H54 (cell line): ENCODE measurements around the gene RARRES2.
"Not testable (repeated sequence)": the region's sequence is repeated elsewhere in the genome, so short reads cannot be mapped to it uniquely, and the experiment has no call there.

Experiments
- DNase-seq: peaks from one replicate; pipeline ENCODE4 v3.0.0; 2011; ENCODE audit warnings: low spot score, mixed read lengths; ENCODE audit not compliant: insufficient read length
- FAIRE-seq: peaks from 3 replicates; lab custom pipeline; 2011; peaks lifted over from hg19 to GRCh38; lab: Jason Lieb, UNC
- POLR2A ChIP-seq: IDR thresholded peaks from 2 replicates; pipeline ENCODE4 v1.6.1; 2011; ENCODE audit warnings: low read depth, mild to moderate bottlenecking, low read length

The RARRES2 gene

GRCh38 chr7:150341263-150342120 lies at the start of gene RARRES2:
TSS of gene RARRES2 (minus strand) at chr7:150341629. CDS start at chr7:150340609, 1,020 bp downstream.
- no peak for FAIRE-seq
- TF ChIP-seq POLR2A, result no peak
- no peak for DNase-seq

GRCh38 chr7:150390205-150390604 lies 48.8 kb upstream of the RARRES2 start:
- no peak for TF ChIP-seq POLR2A
- FAIRE-seq (no peak), DNase-seq (no peak)

GRCh38 chr7:150389532-150389816 lies 48.0 kb upstream of the RARRES2 start:
- DNase-seq (no peak), FAIRE-seq (no peak)
- no peak for TF ChIP-seq POLR2A

DNA sequence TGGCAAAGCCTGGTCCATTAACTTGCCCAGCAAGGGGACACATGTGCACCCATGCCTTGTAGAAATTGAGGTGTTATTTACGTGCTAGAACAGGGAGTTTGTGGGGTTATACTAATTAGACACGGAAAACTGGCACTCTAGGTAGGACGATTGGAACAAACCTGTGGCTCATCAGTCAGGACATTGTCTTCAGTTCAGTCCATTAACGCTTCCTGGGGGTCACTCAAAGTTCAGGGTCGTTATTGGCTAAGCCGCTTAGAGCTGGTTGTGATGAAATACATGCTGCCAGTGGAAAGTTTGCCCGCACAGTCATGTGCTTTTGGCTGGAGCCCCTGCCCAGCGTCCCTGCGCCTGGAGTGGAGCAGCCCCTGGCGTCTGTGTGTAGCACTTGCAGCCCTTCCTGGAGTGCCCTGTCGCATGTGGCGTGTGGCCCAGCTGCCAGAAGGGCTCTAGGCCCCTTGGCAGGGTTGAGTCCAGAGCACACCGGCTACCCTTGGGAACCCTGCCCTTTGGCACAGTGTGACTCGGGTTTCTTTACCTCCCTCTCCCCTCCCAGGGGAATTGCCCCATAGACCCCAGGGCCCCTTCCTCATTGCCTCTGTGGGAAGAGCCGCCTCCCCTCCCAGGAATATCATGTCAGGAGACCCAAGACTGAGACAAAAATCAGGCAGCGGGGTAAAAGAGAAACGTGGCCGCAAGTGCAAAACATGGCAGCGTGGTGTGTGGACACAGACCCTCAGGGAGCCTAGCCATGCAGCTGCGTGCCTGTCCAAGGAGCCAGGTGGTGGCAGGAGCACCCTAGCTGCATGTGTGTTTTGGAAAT lies 47.5 kb upstream of the RARRES2 start:
- DNase-seq (no peak), FAIRE-seq (no peak)
- TF ChIP-seq POLR2A, result no peak

DNA sequence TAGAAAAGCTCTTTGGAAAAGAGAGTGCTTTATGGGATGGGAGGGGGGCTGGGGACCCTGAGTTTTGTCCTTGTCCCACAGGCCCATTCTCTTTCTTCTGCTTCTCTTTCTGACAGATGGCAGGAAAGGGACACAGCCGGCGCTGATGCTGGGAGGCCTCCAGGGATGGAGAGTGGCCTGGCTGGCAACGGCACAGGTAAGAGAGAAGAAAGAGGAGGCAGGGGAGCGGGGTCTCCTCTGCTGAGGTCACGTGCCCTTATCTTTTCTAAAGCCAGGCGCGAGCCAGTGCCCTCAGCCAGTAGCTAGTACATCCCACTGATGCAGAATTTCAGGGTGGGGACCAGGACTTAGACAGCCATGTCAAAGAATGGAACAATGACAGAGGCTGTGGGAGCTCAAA lies 46.9 kb upstream of the RARRES2 start:
- FAIRE-seq, result no peak
- TF ChIP-seq POLR2A, result no peak

DNA sequence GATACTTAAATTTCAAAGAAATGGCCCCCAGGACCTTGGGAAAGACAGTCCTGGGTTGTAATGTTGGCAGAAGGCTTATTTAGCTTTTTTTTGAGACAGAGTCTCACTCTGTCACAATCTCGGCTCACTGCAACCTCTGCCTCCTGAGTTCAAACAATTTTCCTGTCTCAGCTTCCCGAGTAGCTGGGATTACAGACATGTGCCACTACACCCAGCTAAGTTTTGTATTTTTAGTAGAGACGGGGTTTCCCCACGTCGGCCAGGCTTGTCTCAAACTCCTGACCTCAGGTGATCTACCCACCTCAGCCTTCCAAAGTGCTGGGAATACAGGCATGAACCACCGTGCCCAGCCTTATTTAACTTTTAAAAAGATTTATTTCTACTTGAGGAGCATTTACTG lies 44.5 kb upstream of the RARRES2 start:
- not testable (repeated sequence) for FAIRE-seq

More for the DNA sequence above, 46.9 kb upstream of the RARRES2 start:
- DNase-seq, result no peak

DNA sequence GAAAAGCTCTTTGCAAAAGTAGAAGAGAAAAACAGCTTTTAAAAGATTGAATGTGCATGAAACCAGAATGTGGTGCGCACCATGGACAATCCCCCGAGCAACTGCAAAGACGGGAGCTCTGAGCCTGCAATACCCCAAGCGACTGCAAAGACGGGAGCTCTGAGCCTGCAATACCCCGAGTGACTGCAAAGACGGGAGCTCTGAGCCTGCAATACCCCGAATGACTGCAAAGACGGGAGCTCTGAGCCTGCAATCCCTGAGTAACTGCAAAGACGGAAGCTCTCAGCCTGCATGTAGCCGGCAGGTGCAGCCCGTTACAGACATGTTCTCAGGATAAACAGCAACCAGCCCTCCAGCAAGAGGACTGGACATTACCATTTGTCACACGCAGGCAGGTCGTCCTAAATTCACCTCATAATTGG lies 43.9 kb upstream of the RARRES2 start:
- FAIRE-seq (no peak), DNase-seq (no peak)
- no peak for TF ChIP-seq POLR2A

More for the DNA sequence above, 44.5 kb upstream of the RARRES2 start:
- DNase-seq, result not testable (repeated sequence)

DNA sequence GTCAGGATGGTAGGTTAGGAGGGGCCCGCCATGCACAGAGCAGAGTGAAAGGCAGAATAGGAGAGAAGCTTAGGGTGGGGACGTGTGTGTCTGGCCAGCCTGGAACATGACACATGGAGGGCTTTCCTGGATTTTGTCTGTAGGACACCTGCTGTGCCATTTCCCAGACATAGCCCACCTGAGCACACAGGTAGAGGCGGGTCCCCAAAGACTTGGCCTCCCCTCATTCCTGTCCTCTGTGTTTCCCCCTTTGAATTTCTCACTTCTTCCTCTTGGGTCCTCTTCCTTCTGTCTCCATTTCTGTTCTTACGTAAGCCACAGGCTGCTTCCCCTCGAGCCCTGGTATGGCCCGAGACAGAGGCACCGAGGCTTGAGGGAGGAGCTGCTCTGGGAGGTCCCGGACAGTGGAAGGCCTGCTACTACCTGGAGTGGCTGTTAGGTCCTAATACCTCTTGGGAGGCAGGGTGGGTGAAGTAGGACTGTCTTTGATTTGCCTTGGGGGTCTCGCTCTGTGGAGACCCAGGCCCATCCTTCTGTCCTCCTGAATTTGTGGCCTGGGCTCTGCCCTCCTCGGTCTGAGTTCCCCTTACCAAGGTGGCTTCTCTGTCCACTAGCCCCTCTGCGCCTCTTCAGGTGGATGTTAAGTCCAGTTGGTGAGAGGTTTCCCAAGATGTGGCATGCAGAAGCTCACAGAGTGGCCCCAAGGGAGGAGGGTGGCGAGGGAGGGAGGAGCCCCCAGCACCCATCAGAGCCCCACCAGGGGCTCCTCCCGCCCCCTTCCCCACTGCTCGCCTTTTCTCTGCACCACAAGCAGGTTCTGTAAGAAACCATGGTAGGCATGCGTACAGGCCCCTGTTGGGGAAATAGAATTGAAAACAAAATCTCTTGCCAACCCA lies 43.2 kb upstream of the RARRES2 start:
- DNase-seq, result no peak
- no peak for FAIRE-seq
- TF ChIP-seq POLR2A, result no peak

- TF ChIP-seq POLR2A, result no peak
- DNase-seq (no peak), FAIRE-seq (no peak)
These were observed 42.4 kb upstream of the RARRES2 start for GRCh38 chr7:150383710-150384397.

DNA sequence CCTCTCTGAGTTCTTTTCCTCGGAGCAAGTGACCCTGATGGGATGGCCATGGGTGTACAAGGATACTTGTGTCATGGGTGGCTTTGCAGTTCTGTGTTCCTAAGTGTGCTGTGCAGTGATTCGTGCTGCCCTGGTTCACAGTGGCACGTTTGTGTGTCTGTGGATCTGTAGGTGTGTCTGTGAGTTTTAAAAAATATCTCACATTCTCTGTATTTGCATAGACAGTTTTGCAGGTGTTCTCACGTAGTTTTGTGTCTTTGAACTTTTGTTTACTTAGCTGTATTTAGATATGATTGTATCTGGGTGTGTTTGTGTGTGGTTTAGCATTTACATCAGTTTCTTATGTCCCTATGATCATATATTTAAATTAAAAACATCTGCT lies 41.4 kb upstream of the RARRES2 start:
- FAIRE-seq, result no peak
- no peak for DNase-seq
- no peak for TF ChIP-seq POLR2A

DNA sequence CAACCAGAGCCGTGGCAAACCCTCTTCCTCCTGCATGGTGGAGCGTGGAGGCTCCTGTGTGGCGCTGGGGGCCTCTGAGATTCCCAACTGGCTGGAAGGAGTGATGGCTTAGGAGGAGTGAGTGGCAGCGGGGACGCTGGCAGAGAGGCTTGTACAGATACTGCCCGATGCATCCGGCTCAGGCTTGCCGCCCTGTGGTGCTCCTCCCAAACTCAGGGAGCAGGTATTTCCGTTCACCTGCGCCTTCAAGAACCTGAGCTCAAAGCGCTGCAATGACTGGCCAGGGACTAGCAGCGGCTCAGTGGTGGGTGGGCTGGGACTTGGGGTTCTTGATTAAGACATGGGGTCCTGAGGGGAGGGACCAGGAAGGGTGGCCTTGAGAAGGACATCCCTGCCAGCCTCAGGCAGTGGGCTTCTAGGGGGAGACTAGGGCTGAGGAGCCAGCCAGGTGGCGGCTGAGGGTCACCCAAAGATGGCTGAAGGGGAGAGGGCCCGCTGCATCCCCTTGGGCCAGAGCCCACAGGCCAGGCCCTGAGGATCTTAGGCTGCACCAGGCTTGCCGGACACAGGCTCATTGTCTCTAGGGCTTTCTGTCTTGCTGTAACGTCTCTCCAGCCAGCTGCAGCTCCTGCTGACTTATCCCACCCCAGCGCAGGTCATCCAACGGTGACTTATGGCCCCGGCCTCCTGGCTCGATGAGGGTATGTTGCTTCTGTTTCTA lies 40.9 kb upstream of the RARRES2 start:
- no peak for TF ChIP-seq POLR2A
- FAIRE-seq (no peak), DNase-seq (no peak)

DNA sequence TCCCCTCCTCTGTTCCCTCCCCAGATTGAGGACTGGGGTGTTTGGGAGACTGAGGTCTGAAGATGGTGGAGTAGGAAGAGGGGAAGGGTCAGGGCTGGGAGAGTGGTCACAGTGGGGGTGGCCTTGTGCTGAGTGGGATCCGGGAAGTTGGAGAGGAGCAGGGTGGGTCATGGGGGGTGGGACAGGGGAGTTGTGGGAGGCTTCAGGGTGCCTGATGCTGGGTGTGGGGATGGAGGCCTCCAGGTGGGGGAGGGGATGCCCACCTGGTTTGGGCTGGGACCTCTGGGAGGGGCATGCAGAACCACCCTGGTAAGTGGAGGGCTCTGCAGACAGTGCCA lies 40.3 kb upstream of the RARRES2 start:
- DNase-seq (no peak), FAIRE-seq (no peak)
- no peak for TF ChIP-seq POLR2A

DNA sequence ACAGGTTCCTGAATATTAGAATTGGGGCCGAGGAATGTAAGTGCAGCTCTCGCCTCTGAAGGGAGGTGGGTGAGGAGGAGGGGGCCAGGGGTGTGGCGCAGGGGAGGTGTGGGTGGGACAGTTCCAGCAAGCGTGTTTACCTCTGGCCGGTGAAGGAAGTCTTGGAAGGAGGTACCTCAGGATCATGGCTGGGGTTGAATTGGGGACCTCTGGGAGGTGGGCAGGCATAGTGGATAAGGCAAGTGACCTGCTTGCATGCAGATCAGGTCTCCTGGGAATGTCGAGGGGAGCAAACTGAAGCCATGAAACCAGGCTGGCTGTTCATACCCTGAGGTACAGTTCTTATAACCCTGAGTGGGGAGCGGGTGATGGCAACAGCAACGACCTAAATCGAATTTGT lies 39.7 kb upstream of the RARRES2 start:
- no peak for TF ChIP-seq POLR2A
- no peak for FAIRE-seq

More for the DNA sequence above, 39.7 kb upstream of the RARRES2 start:
- DNase-seq, result no peak
